ENCODE measurements around the gene LRRC40.
"Not testable (repeated sequence)": the region's sequence is repeated elsewhere in the genome, so short reads cannot be mapped to it uniquely, and the experiment has no call there.

Gene LRRC40

GRCh38 chr1:70205434-70206118 is at the start of gene LRRC40:
LRRC40 (minus strand) TSS chr1:70205579; CDS start chr1:70205540, 39 bp downstream.
- peak; percentile 82 for DNase-seq (ENCODE audit: low read depth)

GRCh38 chr1:70248729-70249128 is 43.4 kb upstream of the LRRC40 start:
- no peak for DNase-seq (ENCODE audit: low read depth)

- no peak for DNase-seq (ENCODE audit: low read depth)
Observed at GRCh38 chr1:70247768-70248167, 42.4 kb upstream of the LRRC40 start.

- no peak for DNase-seq (ENCODE audit: low read depth)
Observed at GRCh38 chr1:70247122-70247521, 41.7 kb upstream of the LRRC40 start.

GRCh38 chr1:70239940-70240339 is 34.6 kb upstream of the LRRC40 start:
- DNase-seq (ENCODE audit: low read depth) = no peak

GRCh38 chr1:70234733-70235132 is 29.4 kb upstream of the LRRC40 start:
- no peak for DNase-seq (ENCODE audit: low read depth)

GRCh38 chr1:70231475-70231874 is 26.1 kb upstream of the LRRC40 start:
- DNase-seq (ENCODE audit: low read depth) = no peak

GRCh38 chr1:70228670-70229069 is 23.3 kb upstream of the LRRC40 start:
- no peak for DNase-seq (ENCODE audit: low read depth)

- DNase-seq (ENCODE audit: low read depth) = no peak
Observed at GRCh38 chr1:70227439-70227838, 22.1 kb upstream of the LRRC40 start.

- no peak for DNase-seq (ENCODE audit: low read depth)
Observed at GRCh38 chr1:70224954-70225353, 19.6 kb upstream of the LRRC40 start.

- DNase-seq (ENCODE audit: low read depth) = no peak
Observed at GRCh38 chr1:70222716-70223235, 17.4 kb upstream of the LRRC40 start.

GRCh38 chr1:70221238-70222121 is 16.1 kb upstream of the LRRC40 start, which contains the start of gene SRSF11:
SRSF11 (plus strand) TSS chr1:70221380; CDS start chr1:70221637, 257 bp downstream.
- DNase-seq (ENCODE audit: low read depth) = peak; percentile 76

GRCh38 chr1:70220517-70221237 is 15.3 kb upstream of the LRRC40 start:
- DNase-seq (ENCODE audit: low read depth) = no peak

- DNase-seq (ENCODE audit: low read depth) = no peak
Observed at GRCh38 chr1:70220015-70220414, 14.6 kb upstream of the LRRC40 start.

GRCh38 chr1:70211541-70211940 is 6.2 kb upstream of the LRRC40 start:
- peak; percentile 25 for DNase-seq (ENCODE audit: low read depth)

GRCh38 chr1:70210820-70211219 is 5.4 kb upstream of the LRRC40 start:
- no peak for DNase-seq (ENCODE audit: low read depth)

GRCh38 chr1:70208292-70208691 is 2.9 kb upstream of the LRRC40 start:
- no peak for DNase-seq (ENCODE audit: low read depth)

GRCh38 chr1:70207492-70207891 is 2.1 kb upstream of the LRRC40 start:
- no peak for DNase-seq (ENCODE audit: low read depth)

GRCh38 chr1:70206833-70207232 is 1.5 kb upstream of the LRRC40 start:
- DNase-seq (ENCODE audit: low read depth) = not testable (repeated sequence)

- DNase-seq (ENCODE audit: low read depth) = no peak
Observed at GRCh38 chr1:70205071-70205433, 327 bp downstream of the LRRC40 start.

- DNase-seq (ENCODE audit: low read depth) = no peak
Observed at GRCh38 chr1:70204600-70204999, 779 bp downstream of the LRRC40 start.

GRCh38 chr1:70204139-70204538 is 1.2 kb downstream of the LRRC40 start:
- no peak for DNase-seq (ENCODE audit: low read depth)

Measured in HS-5 (cell line).